NT2/D1 (cell line): ENCODE measurements around the gene CAD.

Experiments
- SUZ12 ChIP-seq: IDR thresholded peaks from 2 replicates; pipeline ENCODE4 v1.6.1; 2011; ENCODE audit not compliant: insufficient read length, insufficient read depth; ENCODE audit errors: extremely low read depth
- YY1 ChIP-seq: IDR thresholded peaks from 2 replicates; pipeline ENCODE4 v1.6.1; 2011; ENCODE audit not compliant: insufficient read length, insufficient read depth
- ZNF274 ChIP-seq: IDR thresholded peaks from 2 replicates; pipeline ENCODE4 v1.6.1; 2011; ENCODE audit warnings: mild to moderate bottlenecking, low read depth, low read length

- TF ChIP-seq ZNF274 (no peak), YY1 (no peak), SUZ12 (no peak)
Measured at GRCh38 chr2:27189989-27190388, 27.2 kb upstream of the CAD start.
